DOHH2 (cell line): ENCODE data around the gene MROH9.

ENCODE experiments used
- EZH2phosphoT487 ChIP-seq: fragments of 200-600 bp; sonication (generic); IDR thresholded peaks from 2 replicates; pipeline ENCODE4 v1.6.1; 2017; ENCODE audit warnings: borderline replicate concordance, mild to moderate bottlenecking, antibody characterized with exemption, low read length, moderate library complexity, mixed read lengths
- TF ChIP-seq, protein P1 (sequence below): fragments of 200-600 bp; sonication (generic); IDR thresholded peaks from one replicate; pipeline ENCODE4 v1.5.1; 2014; ENCODE audit warnings: antibody characterized with exemption, mild to moderate bottlenecking, low read depth, low read length; ENCODE audit not compliant: poor library complexity, severe bottlenecking

GRCh38 chr1:170893655-170894297, 41.6 kb upstream of the MROH9 start:
- TF ChIP-seq EZH2phosphoT487, result no peak
- TF ChIP-seq, protein P1, sequence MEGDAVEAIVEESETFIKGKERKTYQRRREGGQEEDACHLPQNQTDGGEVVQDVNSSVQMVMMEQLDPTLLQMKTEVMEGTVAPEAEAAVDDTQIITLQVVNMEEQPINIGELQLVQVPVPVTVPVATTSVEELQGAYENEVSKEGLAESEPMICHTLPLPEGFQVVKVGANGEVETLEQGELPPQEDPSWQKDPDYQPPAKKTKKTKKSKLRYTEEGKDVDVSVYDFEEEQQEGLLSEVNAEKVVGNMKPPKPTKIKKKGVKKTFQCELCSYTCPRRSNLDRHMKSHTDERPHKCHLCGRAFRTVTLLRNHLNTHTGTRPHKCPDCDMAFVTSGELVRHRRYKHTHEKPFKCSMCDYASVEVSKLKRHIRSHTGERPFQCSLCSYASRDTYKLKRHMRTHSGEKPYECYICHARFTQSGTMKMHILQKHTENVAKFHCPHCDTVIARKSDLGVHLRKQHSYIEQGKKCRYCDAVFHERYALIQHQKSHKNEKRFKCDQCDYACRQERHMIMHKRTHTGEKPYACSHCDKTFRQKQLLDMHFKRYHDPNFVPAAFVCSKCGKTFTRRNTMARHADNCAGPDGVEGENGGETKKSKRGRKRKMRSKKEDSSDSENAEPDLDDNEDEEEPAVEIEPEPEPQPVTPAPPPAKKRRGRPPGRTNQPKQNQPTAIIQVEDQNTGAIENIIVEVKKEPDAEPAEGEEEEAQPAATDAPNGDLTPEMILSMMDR, result no peak
